T-helper 1 cell (primary cell): ENCODE measurements around the gene PERM1.
A peak's percentile ranks its signal among the peaks of the same experiment; 100 is the strongest.
"Not testable (repeated sequence)": the region's sequence is repeated elsewhere in the genome, so short reads cannot be mapped to it uniquely, and the experiment has no call there.

Experiments used
- DNase-seq, 5 donors: peaks; one replicate each; pipeline ENCODE4 v3.0.0-alpha.2; 2012 to 2020

The PERM1 gene

DNA sequence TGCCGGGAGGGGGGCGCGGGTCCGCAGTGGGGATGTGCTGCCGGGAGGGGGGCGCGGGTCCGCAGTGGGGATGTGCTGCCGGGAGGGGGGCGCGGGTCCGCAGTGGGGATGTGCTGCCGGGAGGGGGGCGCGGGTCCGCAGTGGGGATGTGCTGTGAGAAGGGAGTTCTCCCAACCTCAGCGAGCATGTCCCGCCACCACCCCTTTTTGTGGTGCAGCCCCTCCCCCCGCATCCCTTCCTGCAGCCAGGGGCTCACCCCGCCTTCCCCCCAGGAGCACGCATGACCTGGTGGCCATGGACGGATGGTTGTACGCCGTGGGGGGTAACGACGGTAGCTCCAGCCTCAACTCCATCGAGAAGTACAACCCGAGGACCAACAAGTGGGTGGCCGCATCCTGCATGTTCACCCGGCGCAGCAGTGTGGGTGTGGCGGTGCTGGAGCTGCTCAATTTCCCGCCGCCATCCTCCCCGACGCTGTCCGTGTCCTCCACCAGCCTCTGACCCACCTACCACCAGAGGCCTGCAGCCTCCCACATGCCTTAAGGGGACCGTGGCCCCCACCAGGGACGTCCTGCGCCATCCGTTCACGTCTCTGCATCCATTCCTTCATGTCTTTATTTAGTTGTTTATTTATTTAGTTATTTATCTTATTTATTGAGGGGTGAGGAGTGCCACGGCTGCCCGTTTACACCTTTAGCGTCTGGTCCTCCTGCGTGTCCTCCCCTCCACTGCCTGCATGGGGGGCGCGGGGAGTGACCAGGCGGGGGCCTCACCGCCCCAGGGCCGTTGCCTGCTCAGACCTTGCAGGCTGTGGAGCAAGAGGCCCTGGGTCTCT, 17.0 kb downstream of the PERM1 start:
- no peak for DNase-seq

DNA sequence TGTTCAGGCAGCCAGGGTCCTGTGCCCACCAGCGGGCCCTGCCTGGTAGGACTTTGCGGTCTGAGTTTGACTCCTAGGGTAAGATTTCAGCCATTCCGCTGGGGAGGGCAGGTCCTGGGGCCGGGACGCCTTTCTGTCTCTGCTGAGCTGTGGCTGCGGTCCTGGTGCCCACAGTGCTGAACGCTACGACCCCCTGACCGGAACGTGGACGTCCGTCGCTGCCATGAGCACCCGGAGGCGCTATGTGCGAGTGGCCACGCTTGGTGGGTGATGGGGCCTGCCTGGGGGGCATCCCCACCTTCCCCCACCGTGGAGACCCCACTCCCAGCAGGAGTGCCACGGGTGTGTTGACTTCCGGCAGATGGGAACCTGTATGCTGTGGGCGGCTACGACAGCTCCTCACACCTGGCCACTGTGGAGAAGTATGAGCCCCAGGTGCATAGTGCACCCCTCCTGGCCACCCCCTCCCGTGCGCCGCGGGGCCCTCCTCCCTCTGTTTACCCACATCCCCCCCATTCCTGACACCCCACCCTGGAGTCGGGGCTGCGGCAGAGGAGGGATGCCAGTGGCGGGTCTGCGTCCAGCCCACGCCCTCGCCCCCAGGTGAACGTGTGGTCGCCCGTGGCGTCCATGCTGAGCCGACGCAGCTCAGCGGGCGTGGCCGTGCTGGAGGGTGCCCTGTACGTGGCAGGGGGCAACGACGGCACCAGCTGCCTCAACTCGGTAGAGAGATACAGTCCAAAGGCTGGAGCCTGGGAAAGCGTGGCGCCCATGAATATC, 18.0 kb downstream of the PERM1 start:
- DNase-seq = no peak

DNA sequence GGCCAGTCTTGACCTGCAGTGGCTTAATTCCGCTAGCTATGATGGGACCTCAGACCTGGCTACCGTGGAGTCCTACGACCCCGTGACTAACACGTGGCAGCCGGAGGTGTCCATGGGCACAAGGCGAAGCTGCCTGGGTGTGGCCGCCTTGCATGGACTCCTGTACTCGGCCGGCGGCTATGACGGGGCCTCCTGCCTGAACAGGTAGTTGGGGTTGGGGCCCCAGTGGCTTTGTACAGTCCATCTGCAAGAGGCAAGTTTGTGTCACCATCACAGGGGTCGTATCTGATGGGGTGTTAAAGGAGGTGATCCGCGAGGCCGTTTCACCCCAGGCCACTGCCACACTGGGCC, 18.6 kb downstream of the PERM1 start:
- DNase-seq = no peak

DNA sequence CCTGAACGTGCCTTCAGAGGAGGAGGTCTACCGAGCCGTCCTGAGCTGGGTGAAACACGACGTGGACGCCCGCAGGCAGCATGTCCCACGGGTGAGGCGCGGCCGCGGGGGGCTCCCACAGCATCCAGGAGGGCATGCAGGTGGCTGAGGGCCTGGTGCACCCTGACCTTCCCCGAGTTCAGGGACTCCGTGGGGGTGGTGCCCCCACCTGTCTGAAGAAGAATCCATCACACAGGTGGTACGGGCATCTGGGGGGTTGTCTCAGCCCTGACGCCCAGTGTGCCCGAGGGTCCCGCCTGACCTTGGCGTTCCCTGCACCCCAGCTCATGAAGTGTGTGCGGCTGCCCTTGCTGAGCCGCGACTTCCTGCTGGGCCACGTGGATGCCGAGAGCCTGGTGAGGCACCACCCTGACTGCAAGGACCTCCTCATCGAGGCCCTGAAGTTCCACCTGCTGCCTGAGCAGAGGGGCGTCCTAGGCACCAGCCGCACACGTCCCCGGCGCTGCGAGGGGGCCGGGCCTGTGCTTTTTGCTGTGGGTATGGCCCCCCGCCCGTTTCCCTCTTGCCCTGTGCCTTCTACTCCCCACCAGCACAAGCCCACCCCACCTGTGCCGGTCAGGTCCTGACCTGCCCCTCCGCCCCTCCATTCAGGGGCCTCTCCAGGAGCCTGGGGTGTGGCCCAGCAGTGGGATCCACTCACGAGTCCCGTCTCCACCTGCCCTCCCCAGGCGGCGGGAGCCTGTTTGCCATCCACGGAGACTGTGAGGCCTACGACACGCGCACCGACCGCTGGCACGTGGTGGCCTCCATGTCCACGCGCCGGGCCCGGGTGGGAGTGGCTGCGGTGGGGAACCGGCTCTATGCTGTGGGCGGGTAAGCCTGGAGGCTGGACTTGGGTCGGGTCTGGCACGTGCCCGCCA, 19.3 kb downstream of the PERM1 start:
- no peak for DNase-seq

DNA sequence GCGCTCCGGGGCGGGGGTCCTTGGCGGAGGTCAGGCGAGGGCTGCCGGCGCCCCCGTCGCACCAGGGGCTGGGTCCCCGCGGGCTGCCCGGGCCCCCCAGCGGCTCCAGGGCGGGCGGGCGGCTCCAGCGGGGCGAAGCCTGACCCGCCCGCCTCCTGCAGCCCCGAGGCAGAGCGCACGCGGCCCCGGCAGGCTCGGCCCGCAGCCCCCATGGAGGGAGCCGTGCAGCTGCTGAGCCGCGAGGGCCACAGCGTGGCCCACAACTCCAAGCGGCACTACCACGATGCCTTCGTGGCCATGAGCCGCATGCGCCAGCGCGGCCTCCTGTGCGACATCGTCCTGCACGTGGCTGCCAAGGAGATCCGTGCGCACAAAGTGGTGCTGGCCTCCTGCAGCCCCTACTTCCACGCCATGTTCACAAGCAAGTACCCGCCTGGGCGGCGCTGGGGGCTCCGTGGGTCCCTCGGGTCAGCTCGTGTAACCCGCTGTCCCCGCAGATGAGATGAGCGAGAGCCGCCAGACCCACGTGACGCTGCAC, 20.7 kb downstream of the PERM1 start:
- no peak for DNase-seq

DNA sequence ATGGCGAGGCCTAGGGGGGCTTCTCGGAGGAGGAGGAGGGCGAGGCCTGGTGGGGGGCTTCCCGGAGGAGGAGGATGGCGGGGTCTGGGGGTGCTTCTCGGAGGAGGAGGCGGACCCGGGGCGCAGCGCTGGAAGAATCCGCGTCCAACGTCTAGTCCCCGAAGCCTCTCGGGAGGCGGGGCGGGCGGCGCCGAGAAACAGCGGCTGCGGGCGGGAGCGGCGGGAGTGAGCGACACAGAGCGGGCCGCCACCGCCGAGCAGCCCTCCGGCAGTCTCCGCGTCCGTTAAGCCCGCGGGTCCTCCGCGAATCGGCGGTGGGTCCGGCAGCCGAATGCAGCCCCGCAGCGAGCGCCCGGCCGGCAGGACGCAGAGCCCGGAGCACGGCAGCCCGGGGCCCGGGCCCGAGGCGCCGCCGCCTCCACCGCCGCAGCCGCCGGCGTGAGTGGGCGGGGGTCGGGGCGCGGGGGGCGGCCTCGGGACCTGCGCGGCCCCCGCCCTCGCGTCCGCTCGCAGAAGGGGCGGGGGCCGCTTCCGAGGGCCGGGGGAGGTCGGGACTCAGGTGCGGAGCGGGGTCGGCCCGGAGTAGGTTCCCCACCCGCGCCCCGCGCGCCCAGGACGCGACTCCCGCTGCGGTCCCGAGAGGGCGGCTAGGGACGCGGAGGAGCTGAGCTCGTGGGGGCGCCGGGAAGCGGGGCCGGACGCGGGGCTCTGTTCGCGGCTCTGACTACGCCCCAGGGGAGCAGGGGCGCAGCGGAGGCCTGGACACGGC, 21.3 kb downstream of the PERM1 start, which contains the start of gene KLHL17:
Gene KLHL17 (plus strand): TSS at position 222 of the 769 bp plus-strand sequence. CDS start 110 bp downstream, at position 332.
- peak; percentile 56 to 81 (median 71) for DNase-seq

DNA sequence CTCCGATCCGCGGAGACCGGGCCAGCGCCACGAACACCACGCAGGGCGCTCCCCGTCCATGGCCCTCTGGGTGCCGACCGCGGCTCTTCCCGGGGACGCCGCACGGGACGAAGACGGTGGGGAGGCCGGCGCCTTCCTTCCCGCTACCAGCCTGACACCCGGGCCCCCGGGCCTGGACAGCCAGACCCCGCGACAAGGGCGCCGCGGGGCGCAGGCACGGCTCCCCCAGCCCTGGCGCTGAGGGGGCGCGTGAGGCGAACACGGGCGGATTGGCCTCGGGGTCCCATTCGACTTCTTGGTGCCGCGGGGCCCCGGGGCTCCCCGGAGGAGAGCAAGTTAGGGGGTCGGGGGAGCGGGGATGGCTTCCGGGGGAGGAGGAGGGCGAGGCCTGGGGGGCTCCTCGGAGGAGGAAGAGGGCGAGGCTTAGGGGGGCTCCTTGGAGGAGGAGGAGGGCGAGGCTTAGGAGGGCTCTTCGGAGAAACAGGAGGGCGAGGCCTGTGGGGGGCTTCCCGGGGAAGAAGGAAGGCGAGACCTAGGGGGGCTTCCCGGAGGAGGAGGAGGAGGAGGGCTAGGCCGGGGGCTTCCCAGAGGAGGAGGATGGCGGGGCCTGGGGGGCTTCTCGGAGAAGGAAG, 22.0 kb downstream of the PERM1 start:
- DNase-seq = no peak

DNA sequence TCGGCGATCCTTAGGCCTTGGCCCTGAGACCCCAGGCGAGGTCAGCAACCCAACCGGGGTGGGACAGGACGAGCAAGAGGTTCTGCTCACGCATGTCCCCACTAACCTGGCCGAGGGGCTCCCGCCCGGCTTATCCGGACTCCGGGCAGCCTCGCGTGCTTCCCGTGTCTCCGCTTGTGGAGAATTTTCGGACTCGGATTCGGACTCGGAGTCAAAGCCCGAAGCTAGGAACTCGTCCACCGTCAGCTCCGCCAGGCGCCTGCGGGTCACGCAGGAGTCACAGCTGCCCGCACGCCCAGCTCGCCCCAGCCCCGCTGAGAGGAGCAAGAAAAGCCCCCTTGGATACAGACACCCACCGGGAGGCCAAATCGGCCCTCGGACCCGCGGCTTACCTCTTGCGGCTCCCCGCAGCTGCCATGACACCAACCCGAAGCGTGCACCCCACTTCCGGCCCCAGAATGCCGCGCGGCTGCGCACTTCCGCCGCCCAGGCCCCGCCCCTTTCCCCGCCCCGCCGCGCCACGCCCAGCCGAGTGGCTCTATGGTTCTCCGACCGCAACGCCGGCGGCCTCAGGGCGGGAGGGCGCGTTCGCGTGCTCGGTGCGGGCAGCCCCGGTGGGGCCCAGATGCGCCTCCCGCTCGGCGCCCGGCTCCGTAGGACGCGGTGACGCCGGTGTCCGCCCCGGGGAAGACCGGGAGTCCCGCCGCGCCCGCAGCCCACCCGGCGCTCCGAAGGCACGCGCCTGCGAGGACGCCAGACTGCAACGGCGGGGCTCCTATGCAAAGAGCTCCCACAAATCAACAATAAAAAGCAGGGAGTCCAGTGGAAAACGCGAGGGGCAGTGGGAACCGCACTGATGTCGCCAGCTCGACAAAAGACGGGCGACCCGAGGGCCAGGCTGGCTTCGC, 22.8 kb downstream of the PERM1 start, which contains the start of gene NOC2L:
Gene NOC2L (minus strand): TSS at position 434 of the 908 bp plus-strand sequence. CDS start 16 bp downstream, at position 418.
- peak; percentile 86 to 93 (median 92) for DNase-seq

DNA sequence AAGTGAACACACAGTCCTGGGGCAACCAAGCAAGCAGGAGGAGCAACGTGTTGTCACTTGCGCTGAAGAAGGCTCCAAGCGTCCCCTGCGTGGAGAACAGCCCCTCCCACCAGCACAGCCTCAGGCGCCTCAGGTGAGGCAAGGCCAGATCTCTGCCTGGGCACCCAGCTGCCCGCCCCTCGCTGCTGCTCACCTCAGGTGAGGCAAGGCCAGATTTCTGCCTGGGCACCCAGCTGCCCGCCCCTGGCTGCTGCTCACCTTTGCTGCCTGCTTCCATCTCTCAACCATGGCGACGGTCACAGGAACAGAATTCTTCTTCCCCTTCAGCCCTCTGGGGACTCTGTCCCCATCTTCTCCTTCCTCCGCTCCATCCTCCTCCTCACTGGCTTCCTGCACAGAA, 25.3 kb downstream of the PERM1 start:
- no peak for DNase-seq

DNA sequence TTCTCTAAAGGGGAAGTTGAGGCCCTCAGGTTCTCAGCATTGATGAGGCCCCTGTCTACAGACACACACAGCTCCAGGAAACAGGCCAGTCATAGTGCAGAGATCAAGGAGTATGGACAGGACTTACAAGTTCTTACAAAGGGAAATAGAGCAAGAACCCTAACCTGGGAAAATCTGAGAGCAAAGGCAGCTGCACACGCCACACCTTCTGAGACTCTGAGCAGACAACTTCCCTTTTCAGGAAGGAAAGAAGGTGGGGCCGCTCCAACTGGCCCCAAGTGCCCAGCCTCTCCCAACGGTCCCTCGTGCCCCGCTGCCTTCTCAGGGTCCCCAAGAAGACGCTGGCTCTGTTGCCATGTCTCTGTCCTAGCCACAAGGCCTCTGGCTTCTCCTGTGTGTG, 26.4 kb downstream of the PERM1 start:
- DNase-seq = no peak

DNA sequence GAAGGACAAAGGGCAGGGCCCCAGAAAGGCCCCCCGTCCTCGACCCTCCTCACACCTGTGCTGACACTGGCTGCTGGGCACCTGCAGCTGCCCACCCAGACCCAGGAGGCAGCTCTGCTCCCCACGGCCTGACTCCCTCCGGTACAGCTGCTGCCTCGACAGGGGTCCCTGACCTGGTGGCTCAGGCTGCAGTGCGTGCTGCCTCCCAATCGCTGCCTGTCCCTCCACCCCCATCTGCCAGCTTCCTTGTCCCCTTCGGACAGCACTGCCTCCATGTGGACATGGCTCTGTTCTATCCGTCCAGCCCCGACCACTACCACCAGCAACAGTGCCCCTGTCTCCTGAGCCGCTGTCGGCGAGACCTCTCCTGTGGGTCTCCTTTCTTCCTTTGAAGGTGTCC, 27.0 kb downstream of the PERM1 start:
- no peak for DNase-seq

DNA sequence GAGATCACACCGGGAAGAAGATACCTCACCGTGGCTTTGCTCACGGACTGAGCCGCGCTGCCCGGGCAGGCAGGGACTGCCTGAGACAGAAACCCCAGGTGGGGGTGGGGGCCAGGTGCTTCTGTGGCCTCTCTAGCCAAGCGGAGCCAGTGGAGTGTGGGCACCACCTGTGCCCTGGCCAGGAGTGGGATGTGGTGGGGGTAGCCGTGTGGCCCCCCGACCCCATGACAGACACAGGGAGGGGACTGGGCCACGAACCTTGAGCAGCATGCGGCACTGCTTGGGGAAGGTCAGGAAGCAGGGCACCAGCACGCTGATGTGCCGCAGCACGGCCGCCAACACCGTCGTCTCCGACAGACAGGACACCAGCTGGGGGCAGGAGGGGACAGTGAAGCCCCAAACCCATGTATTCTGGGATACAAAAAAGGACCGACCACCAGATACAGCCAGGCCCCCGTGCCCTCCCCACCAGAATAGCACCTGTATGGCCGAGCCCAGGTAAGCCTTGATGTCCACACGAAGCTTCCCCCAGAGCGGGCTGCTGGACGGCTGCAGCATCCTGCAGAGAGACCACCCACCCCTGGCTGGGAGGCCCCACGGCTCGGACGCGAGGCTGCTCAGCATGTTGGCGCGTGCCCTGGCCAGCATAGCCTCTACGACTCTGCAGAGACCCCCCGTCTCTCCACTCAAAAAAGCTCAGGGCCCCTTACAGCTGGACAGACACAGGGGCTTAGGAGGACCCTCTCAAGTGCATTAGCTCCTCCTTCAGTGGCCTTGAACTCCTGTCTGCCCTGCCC, 28.2 kb downstream of the PERM1 start:
- no peak for DNase-seq

DNA sequence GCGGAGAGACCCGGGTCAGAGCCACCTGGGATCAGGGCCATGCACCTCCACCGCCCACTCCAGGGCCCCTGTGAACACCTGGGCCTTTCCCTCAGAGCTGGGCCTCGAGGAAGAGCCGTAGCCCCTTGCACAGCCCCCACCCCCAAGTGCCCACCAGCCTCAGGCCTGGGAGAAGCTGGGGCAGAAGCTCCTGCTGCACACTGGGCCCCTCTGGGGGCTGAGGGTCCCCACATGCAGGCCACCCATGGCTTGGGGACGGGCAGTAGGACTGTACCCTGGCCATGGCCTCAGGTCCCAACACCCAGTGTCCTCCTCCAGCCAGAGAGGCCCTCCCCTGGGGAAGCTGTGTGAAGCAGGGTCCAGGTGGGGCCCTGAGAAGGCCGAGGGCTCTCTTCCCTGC, 29.3 kb downstream of the PERM1 start:
- no peak for DNase-seq

DNA sequence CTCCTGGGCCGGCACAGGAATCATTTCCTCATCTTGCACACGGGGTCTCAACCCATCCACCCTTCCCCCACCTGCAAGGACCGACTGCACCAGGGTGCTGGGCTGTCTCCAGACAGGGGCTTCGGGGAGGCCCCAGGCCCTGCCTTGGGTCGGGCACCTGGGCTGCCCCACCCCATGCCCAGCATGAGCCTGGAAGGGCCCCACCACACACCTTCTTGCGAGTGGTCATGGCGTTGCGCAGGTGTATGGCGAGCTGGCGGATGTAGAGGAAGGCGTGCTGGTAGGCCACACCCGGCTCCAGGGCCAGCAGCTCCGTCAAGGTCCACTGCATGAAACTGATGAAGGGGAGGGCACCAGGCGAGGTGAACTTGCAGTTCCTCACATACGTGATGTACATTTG, 29.7 kb downstream of the PERM1 start:
- DNase-seq = no peak

DNA sequence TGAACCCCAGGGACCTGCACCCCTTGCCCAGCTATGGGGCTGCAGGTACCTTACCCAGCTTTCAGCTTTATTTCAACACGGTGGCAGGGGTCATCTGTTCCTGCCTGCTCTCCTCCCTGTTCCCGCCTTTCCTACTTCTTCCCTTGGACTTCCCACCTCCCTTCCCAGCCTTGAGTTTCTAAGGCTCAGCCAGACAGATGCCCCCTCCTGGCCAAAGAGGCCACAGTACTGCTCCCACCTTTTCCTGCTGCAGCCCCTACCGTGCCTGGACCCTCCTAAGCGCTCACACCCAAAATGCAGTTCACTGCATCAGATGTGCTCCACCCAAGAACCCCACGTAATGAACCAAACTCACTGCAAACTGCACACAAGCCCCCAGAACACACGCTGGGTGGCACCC, 30.5 kb downstream of the PERM1 start:
- no peak for DNase-seq

DNA sequence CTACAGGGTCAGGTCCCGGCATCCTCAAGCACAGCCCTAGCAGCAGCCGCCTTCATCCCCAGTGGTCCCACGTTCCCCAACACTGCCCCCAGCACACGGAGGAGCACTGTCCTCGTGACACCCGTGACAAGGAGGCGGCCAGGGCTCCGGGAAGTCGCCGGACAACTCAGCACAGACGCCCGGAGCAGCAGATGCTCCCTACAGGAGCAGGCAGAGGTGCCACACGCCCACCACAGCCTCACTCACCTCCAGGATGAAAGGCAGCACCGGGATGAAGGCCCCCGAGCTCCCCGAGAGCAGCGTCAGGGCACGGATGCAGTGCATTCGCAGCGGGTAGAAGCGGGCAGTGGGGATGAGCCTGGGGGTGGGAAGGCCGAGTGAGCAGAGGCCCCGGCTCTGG, 31.0 kb downstream of the PERM1 start:
- DNase-seq = no peak

DNA sequence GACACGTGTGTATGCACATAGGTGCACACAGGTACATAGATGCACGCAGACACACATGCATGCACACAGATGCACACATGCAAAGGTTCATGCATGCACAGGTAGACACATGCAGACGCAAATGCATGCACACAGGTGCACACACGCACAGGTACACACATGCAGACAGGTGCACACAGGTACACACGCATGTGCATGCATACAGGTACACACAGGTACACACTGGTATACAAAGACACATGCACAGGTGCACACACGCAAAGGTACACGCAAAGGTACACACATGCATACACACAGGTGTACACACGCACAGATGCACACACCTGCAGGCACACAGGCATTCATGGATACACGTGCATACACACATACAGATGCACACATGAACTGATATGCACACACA, 31.6 kb downstream of the PERM1 start:
- DNase-seq = no peak

DNA sequence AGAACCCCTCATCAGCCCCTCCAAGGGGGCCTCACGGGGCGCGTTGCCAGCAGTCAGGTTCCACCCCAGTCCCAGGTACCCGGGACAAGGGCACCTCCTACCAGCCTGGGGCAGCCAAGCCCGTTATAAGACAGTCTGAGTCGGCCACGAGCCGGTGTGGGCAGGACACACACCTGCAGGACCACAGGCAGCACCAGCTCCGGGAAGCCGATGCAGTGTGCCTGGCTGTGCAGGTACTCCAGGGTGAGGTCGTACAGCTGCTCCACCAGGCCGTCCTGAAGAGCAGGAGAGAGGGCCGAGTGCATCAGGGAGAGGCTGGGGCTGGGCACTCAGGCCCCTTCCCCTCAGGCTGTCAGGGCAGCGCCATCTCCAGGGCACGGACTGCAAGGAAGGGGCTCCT, 33.9 kb downstream of the PERM1 start:
- no peak for DNase-seq

DNA sequence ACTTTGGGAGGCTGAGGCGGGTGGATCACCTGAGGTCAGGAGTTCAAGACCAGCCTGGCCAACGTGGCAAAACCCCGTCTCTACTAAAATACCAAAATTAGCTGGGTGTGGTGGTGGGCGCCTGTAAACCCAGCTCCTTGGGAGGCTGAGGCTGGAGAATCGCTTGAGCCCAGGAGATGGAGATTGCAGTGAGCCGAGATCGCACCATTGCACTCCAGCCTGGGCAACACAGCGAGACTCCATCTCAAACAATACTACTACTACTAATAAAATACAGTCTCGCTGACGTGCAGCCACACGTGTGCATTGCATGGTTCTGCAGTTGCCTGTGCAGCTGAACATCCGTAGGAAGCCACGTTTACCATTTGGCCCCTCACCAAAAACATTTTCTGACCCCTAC, 35.1 kb downstream of the PERM1 start:
- not testable (repeated sequence) for DNase-seq
